DOHH2 (cell line): Measurements from ENCODE around the gene NHLH1.

Experiments
- CTCF ChIP-seq: fragments of 200-600 bp; sonication (generic); IDR thresholded peaks from one replicate; pipeline ENCODE4 v1.5.1; 2014; ENCODE audit warnings: antibody characterized with exemption, mild to moderate bottlenecking, low read depth, low read length; ENCODE audit not compliant: poor library complexity, severe bottlenecking
- EZH2phosphoT487 ChIP-seq: fragments of 200-600 bp; sonication (generic); IDR thresholded peaks from 2 replicates; pipeline ENCODE4 v1.6.1; 2017; ENCODE audit warnings: borderline replicate concordance, mild to moderate bottlenecking, antibody characterized with exemption, low read length, moderate library complexity, mixed read lengths

- TF ChIP-seq CTCF = no peak
- TF ChIP-seq EZH2phosphoT487 = no peak
Observed at GRCh38 chr1:160397651-160398050, 30.8 kb downstream of the NHLH1 start.
